NK-92 treated with Interleukin-12 subunit alpha and Interleukin-12 subunit beta, amount 100 ng/mL, for 24 hours (cell line): ENCODE results near the gene CDKN3.
"Not testable (repeated sequence)": the region's sequence is repeated elsewhere in the genome, so short reads cannot be mapped to it uniquely, and the experiment has no call there.

ENCODE experiments used
- DNase-seq: peaks from one replicate; lab custom pipeline; 2025; lab: John Stamatoyannopoulos, UW

CDKN3 gene

GRCh38 chr14:54424479-54424901, 27.7 kb downstream of the CDKN3 start:
- DNase-seq: no peak

- no peak for DNase-seq
Measured at GRCh38 chr14:54425068-54425467, 28.3 kb downstream of the CDKN3 start.

- DNase-seq: no peak
Measured at GRCh38 chr14:54425537-54426274, 28.9 kb downstream of the CDKN3 start.

GRCh38 chr14:54427871-54428270, 31.1 kb downstream of the CDKN3 start:
- no peak for DNase-seq

GRCh38 chr14:54428527-54428926, 31.7 kb downstream of the CDKN3 start:
- no peak for DNase-seq

- no peak for DNase-seq
Measured at GRCh38 chr14:54435500-54435981, 38.7 kb downstream of the CDKN3 start.

GRCh38 chr14:54437954-54438353, 41.1 kb downstream of the CDKN3 start:
- not testable (repeated sequence) for DNase-seq

GRCh38 chr14:54438703-54439102, 41.9 kb downstream of the CDKN3 start:
- no peak for DNase-seq

GRCh38 chr14:54440037-54440436, 43.2 kb downstream of the CDKN3 start:
- no peak for DNase-seq

GRCh38 chr14:54440476-54440872, 43.7 kb downstream of the CDKN3 start:
- DNase-seq: no peak

- DNase-seq: peak; percentile 86
Measured at GRCh38 chr14:54440873-54441868, 44.4 kb downstream of the CDKN3 start, which contains the start of gene CNIH1. TSS of gene CNIH1 (minus strand) at chr14:54441374. CDS start at chr14:54441327, 47 bp downstream.

- not testable (repeated sequence) for DNase-seq
Measured at GRCh38 chr14:54442961-54443360, 46.2 kb downstream of the CDKN3 start.

GRCh38 chr14:54443981-54444380, 47.2 kb downstream of the CDKN3 start:
- no peak for DNase-seq

- DNase-seq: no peak
Measured at GRCh38 chr14:54444681-54445080, 47.9 kb downstream of the CDKN3 start.

- DNase-seq: no peak
Measured at GRCh38 chr14:54446161-54446693, 49.4 kb downstream of the CDKN3 start.

- peak; percentile 19 for DNase-seq
Measured at GRCh38 chr14:54447231-54447692, 50.5 kb downstream of the CDKN3 start.

- no peak for DNase-seq
Measured at GRCh38 chr14:54450535-54450934, 53.7 kb downstream of the CDKN3 start.

- DNase-seq: no peak
Measured at GRCh38 chr14:54451121-54451601, 54.4 kb downstream of the CDKN3 start.

GRCh38 chr14:54451961-54452360, 55.2 kb downstream of the CDKN3 start:
- no peak for DNase-seq

GRCh38 chr14:54453252-54453651, 56.4 kb downstream of the CDKN3 start:
- DNase-seq: no peak

- DNase-seq: not testable (repeated sequence)
Measured at GRCh38 chr14:54453990-54454389, 57.2 kb downstream of the CDKN3 start.

GRCh38 chr14:54455363-54455762, 58.6 kb downstream of the CDKN3 start:
- no peak for DNase-seq
